Astrocyte (in vitro differentiated cells and primary cell): ENCODE results near the gene UACA.

Experiments used
- EZH2 ChIP-seq: IDR thresholded peaks from 2 replicates; pipeline ENCODE4 v1.6.1; 2012; ENCODE audit warnings: mild to moderate bottlenecking, low read length, inconsistent platforms; ENCODE audit not compliant: insufficient read depth
- TF ChIP-seq, protein P1 (sequence below): IDR thresholded peaks from 2 replicates; pipeline ENCODE4 v1.5.1; 2011; ENCODE audit warnings: low read depth, mild to moderate bottlenecking, inconsistent platforms, low read length, moderate library complexity; ENCODE audit not compliant: insufficient read depth

DNA sequence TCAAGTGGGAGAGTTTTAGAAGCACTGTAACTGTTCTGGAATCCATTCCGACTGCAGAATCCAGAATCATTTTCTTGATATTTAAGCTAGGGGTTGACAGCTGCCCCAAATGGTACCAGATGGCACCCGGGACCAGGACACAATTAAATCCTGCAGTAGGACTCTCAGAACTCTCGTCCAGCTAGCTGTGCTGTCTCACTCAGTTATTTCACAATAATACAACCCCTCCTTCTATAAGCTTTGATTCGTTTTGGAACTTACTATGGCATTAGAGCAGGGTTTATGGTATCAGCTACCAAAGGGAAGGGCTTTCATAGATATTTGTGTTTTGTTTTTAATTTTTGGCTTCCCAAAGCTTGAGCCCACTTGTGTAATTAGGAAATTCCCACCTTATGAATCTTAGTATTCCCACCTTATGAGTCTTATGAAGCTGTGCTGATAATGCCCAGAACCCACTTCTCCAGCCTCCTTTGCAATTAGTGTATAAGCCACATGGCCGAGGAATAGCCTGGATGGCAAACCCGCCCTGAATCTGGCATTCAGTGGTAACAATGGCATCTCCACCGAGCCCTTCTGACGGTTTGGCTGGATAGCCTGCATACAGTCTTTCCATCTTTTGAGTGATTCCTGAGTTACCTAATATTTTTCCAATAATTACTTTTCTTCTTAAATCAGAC is 120.1 kb downstream of the UACA start:
- TF ChIP-seq, protein P1, sequence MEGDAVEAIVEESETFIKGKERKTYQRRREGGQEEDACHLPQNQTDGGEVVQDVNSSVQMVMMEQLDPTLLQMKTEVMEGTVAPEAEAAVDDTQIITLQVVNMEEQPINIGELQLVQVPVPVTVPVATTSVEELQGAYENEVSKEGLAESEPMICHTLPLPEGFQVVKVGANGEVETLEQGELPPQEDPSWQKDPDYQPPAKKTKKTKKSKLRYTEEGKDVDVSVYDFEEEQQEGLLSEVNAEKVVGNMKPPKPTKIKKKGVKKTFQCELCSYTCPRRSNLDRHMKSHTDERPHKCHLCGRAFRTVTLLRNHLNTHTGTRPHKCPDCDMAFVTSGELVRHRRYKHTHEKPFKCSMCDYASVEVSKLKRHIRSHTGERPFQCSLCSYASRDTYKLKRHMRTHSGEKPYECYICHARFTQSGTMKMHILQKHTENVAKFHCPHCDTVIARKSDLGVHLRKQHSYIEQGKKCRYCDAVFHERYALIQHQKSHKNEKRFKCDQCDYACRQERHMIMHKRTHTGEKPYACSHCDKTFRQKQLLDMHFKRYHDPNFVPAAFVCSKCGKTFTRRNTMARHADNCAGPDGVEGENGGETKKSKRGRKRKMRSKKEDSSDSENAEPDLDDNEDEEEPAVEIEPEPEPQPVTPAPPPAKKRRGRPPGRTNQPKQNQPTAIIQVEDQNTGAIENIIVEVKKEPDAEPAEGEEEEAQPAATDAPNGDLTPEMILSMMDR = no peak
- TF ChIP-seq EZH2 = no peak
